ENCODE data around the gene IL1RL2. TPM values are rescaled to one million over a fixed set of nuclear protein-coding genes. Genes with fewer than 3 reads are reported as not detected.

IL1RL2 gene
- total RNA-seq, 4 donors from 2014 or later: 2.2 to 6.2 (median 3.7) TPM

DNA sequence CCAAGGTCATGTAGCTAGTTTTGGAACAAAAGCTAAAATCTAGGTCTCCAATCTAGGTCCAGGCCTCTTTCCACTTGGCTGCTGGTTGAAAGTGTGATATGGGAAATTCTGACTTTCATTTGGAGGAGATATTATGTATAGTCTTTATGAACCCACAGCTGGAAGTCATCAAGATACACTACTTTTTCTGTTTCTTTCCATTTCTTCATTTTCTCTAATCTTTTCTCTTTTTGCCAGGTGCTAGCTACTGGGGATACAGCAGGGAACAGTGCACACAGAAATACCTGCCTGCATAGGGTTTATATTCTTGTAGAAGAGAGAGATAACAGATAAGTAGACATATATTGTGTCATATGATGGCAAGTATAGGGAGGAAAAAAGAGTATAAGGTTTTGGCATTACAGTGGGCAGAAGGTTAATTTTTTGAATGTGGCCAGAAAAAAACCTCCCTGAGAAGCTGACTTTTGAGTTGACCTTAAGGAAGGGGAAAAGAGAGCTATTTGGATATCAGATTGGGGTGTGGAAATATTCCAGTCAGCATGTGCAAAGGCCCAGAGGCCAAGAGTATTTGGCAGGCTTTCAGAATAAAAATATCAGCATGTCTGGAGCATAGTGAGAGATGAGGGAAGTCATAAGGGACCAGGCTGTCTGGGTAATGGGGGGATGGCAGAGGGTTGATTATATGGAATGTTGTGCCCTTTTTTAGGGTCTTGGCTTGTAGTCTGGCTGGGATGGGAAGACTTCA lies 28.6 kb upstream of the IL1RL2 start:
- Histone ChIP-seq H3K4me3 (replicated peaks in 1 of 3) (no peak overlapping the region), H3K27ac (peak overlapping the region in 1 of 3 donors; percentile 50), H3K27me3 (no peaks in the 10 kb centered on the region), H3K4me1 (peaks cover 22 to 36% of the 10 kb centered on the region in 2 donors), H3K36me3 (peaks cover 8 to 24% of the 10 kb centered on the region in 2 donors), H3K9me3 (no peaks in the 10 kb centered on the region)
- intact Hi-C loops (cut with DNase I): no loop called here
- no peak for DNase-seq
- no peak for TF ChIP-seq POLR2A (IDR thresholded peaks at IDR 0.05)
- TF ChIP-seq CTCF (IDR thresholded peaks at IDR 0.05): no peak

DNA sequence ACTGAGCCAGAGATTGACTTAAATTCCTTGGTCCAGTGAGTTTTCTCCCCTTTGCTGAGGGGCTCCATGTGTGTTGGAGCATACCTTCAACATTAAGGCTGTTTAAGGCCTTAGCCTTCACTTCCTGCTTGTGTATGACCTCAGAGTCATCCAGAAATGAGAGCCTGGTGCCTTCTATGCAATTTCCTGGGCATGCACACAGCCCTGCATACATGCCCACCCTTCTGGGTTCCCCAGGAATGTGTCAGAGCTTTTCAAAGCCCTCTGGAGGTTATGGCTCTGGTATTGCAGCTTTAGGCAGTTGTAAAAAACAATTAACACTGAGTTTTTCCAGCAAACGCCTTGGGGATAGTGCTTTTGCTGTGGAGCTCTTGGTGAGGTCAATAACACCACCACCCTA lies 27.5 kb upstream of the IL1RL2 start:
- 40 to 50% methylated on average over 1 of the region's 1 CpG for WGBS, 2 donors
- Histone ChIP-seq H3K27ac (peak overlapping the region in 2 of 3 donors; percentile 31 to 50), H3K9me3 (no peaks in the 10 kb centered on the region), H3K4me3 (replicated peaks in 1 of 3) (no peak overlapping the region), H3K4me1 (peaks cover 22 to 36% of the 10 kb centered on the region in 2 donors), H3K36me3 (peaks cover 6 to 20% of the 10 kb centered on the region in 2 donors), H3K27me3 (no peaks in the 10 kb centered on the region)
- no peak for TF ChIP-seq CTCF (IDR thresholded peaks at IDR 0.05)
- TF ChIP-seq POLR2A (IDR thresholded peaks at IDR 0.05): no peak
- no peak for DNase-seq
- intact Hi-C loops (cut with DNase I): no loop called here

DNA sequence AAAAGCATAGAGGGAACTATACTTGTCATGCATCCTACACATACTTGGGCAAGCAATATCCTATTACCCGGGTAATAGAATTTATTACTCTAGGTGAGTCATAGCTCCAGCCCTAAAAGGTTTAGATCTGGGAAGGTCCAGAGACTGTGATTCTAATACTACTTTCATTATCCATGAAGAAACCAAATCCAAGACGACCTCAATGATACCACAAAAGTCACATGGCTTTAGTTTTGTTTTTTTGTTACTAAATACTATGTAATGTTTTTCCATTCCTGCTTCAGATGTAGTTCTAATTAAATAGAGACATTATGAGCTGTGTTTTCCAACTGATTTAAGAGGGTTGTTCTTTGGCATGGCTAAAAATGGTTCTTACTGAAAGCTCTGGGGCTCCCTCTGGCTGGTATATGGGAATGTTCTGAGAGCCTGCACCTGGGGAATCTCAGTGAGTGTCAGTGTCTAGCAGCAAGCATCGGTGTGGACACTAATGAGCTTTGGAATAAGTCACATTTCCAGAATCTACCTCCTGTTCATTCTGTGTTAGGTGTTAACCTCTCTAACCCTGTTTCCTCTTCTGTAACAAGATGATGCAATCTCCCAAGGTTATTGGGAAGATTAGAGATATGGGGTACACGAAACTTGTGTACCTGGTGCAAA lies 20.5 kb upstream of the IL1RL2 start:
- intact Hi-C loops (cut with DNase I): loop anchor here (5.0 kb wide), 1 partner anchor 144 kb away; no protein-coding TSS in a partner anchor
- no peak for TF ChIP-seq POLR2A (IDR thresholded peaks at IDR 0.05)
- TF ChIP-seq CTCF (IDR thresholded peaks at IDR 0.05): peak in 5 of 6 experiments; percentile 45 to 82 (median 70)
- no peaks in the 10 kb centered on the region for H3K9me3 ChIP-seq
- H3K27ac ChIP-seq: peak overlapping the region in 2 of 3 donors; percentile 29 to 31
- peaks cover 15 to 18% of the 10 kb centered on the region in 2 donors for H3K4me1 ChIP-seq
- H3K27me3 ChIP-seq: no peaks in the 10 kb centered on the region
- no peak overlapping the region for H3K4me3 ChIP-seq (replicated peaks in 1 of 3)
- H3K36me3 ChIP-seq: peaks cover 24 to 25% of the 10 kb centered on the region in 2 donors
- WGBS, 2 donors: 47 to 55% methylated on average over 4 of the region's 4 CpGs
- DNase-seq: peak; percentile 54 to 60

DNA sequence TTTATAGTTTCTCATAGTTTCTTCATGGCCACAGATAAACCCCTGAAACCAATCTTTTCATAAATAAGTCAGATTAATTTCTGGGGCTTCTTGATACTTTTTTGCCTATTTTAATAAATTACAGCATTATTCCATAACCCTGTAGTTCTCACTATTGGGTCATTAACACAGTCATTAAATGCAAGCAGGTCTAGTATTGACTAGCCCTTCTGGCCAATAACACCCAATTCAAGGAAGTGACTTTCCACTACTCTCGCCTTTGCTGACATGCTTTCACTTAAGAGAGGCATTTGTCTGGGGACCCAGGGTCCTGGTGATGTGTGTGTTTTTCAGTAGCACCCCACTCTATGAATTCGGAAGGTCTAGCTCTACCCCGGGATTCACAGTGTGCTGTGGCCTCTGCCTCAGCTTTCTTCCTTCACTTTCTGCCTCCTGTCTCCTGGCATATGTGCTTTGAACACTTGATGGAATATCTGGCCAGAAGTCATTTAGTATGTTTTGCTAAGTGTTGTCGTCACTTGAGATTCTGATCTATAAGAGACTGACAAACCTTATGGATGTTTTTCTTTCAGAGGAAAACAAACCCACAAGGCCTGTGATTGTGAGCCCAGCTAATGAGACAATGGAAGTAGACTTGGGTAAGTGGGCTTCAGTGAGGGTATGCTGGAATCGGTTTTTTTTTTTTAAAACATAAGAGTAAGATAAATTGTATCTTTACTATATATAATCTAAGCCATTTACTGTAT lies 18.6 kb upstream of the IL1RL2 start:
- no peaks in the 10 kb centered on the region for H3K9me3 ChIP-seq
- no peak overlapping the region for H3K4me3 ChIP-seq (replicated peaks in 1 of 3)
- peaks cover 37 to 41% of the 10 kb centered on the region in 2 donors for H3K36me3 ChIP-seq
- intact Hi-C loops (cut with DNase I): loop anchor here (5.0 kb wide), 1 partner anchor 146 kb away; no protein-coding TSS in a partner anchor
- no peak overlapping the region for H3K27ac ChIP-seq
- WGBS, 2 donors: 86 to 89% methylated on average over 5 of the region's 5 CpGs
- peaks cover 6 to 11% of the 10 kb centered on the region in 2 donors for H3K4me1 ChIP-seq
- TF ChIP-seq CTCF (IDR thresholded peaks at IDR 0.05) (no peak), POLR2A (IDR thresholded peaks at IDR 0.05) (no peak)
- no peak for DNase-seq
- no peaks in the 10 kb centered on the region for H3K27me3 ChIP-seq

Data from thyroid gland (tissue), 4 donors.